ENCODE results near the gene HS2ST1.

GRCh38 chr1:87042111-87042811, 127.8 kb downstream of the HS2ST1 start:
- no peak for TF ChIP-seq EZH2 (IDR thresholded peaks at IDR 0.05; ENCODE audit: insufficient read depth, poor library complexity, severe bottlenecking)
- TF ChIP-seq EZH2phosphoT487 (IDR thresholded peaks at IDR 0.05; ENCODE audit: insufficient read depth, low read depth), result no peak

Measured in GM23248 (cell line).